SK-N-SH (cell line): ENCODE measurements around the gene STT3B.

Experiments used
- CHD2 ChIP-seq: fragments of 150-350 bp; IDR thresholded peaks from 2 replicates; pipeline ENCODE4 v1.6.1; 2018; ENCODE audit warnings: low read length; ENCODE audit not compliant: partially characterized antibody
- EP300 ChIP-seq, 2 experiments: IDR thresholded peaks; 2 replicates each; pipeline versions ENCODE4 v1.4.0 to v1.6.1; 2012; ENCODE audit warnings: borderline replicate concordance in 1 of 2, low read depth in 1 of 2, low read length in 1 of 2
- EZH2phosphoT487 ChIP-seq: fragments of 200-600 bp; sonication (generic); IDR thresholded peaks from 2 replicates; pipeline ENCODE4 v1.6.1; 2017; ENCODE audit warnings: low read depth, mixed run types, mild to moderate bottlenecking, antibody characterized with exemption, moderate library complexity, borderline replicate concordance
- FOSL2 ChIP-seq: IDR thresholded peaks from 2 replicates; pipeline ENCODE4 v1.4.0; 2012; ENCODE audit warnings: low read depth, mild to moderate bottlenecking, moderate library complexity, borderline replicate concordance
- JUND ChIP-seq: IDR thresholded peaks from 2 replicates; pipeline ENCODE4 v1.4.0; 2012
- POLR2AphosphoS5 ChIP-seq: IDR thresholded peaks from 2 replicates; pipeline ENCODE4 v1.6.1; 2012; ENCODE audit warnings: low read depth, low read length
- RCOR1 ChIP-seq: fragments of 150-350 bp; IDR thresholded peaks from 2 replicates; pipeline ENCODE4 v1.6.1; 2017; ENCODE audit warnings: antibody characterized with exemption, low read length
- TAF1 ChIP-seq: IDR thresholded peaks from 2 replicates; pipeline ENCODE4 v1.6.1; 2012; ENCODE audit warnings: low read depth, mild to moderate bottlenecking, low read length, moderate library complexity, borderline replicate concordance
- TEAD4 ChIP-seq: IDR thresholded peaks from 2 replicates; pipeline ENCODE4 v1.4.0; 2012; ENCODE audit warnings: mild to moderate bottlenecking, borderline replicate concordance; ENCODE audit not compliant: insufficient read depth
- TF ChIP-seq, protein P1 (sequence below): fragments of 200-600 bp; sonication (generic); IDR thresholded peaks from 2 replicates; pipeline ENCODE4 v1.6.1; 2017; ENCODE audit warnings: antibody characterized with exemption, mild to moderate bottlenecking, moderate library complexity
- TF ChIP-seq, protein P2 (sequence below): IDR thresholded peaks from 2 replicates; pipeline ENCODE4 v1.6.1; 2012; ENCODE audit warnings: mild to moderate bottlenecking, low read depth, low read length, moderate library complexity

DNA sequence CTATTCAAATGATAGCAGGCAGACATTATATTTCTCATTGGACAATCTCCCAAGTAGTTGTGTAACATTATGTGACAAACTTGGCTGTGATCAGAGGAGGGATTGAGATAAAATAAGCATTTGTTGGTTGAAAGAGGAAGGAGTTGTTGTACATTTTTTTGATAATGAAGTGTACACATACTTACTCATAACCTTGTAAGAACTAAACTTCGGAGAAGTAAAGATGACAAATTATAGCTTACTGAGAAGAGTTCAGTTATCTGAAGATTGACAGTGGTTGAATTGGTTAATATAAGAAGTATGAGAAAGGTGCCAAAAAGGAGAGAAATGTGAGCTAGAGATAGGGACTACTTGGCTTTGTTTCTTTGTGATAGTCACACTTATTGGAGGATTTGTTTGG lies 32.6 kb downstream of the STT3B start:
- TF ChIP-seq TEAD4 (no peak), FOSL2 (no peak), EZH2phosphoT487 (no peak), EP300 (IDR thresholded peaks at IDR 0.05; ENCODE audit: borderline replicate concordance in 1 of 2, low read depth in 1 of 2, low read length in 1 of 2) (no peak), JUND (no peak), CHD2 (no peak), POLR2AphosphoS5 (no peak), RCOR1 (no peak), TAF1 (no peak)
- TF ChIP-seq, protein P1, sequence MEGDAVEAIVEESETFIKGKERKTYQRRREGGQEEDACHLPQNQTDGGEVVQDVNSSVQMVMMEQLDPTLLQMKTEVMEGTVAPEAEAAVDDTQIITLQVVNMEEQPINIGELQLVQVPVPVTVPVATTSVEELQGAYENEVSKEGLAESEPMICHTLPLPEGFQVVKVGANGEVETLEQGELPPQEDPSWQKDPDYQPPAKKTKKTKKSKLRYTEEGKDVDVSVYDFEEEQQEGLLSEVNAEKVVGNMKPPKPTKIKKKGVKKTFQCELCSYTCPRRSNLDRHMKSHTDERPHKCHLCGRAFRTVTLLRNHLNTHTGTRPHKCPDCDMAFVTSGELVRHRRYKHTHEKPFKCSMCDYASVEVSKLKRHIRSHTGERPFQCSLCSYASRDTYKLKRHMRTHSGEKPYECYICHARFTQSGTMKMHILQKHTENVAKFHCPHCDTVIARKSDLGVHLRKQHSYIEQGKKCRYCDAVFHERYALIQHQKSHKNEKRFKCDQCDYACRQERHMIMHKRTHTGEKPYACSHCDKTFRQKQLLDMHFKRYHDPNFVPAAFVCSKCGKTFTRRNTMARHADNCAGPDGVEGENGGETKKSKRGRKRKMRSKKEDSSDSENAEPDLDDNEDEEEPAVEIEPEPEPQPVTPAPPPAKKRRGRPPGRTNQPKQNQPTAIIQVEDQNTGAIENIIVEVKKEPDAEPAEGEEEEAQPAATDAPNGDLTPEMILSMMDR = no peak
- TF ChIP-seq, protein P2, sequence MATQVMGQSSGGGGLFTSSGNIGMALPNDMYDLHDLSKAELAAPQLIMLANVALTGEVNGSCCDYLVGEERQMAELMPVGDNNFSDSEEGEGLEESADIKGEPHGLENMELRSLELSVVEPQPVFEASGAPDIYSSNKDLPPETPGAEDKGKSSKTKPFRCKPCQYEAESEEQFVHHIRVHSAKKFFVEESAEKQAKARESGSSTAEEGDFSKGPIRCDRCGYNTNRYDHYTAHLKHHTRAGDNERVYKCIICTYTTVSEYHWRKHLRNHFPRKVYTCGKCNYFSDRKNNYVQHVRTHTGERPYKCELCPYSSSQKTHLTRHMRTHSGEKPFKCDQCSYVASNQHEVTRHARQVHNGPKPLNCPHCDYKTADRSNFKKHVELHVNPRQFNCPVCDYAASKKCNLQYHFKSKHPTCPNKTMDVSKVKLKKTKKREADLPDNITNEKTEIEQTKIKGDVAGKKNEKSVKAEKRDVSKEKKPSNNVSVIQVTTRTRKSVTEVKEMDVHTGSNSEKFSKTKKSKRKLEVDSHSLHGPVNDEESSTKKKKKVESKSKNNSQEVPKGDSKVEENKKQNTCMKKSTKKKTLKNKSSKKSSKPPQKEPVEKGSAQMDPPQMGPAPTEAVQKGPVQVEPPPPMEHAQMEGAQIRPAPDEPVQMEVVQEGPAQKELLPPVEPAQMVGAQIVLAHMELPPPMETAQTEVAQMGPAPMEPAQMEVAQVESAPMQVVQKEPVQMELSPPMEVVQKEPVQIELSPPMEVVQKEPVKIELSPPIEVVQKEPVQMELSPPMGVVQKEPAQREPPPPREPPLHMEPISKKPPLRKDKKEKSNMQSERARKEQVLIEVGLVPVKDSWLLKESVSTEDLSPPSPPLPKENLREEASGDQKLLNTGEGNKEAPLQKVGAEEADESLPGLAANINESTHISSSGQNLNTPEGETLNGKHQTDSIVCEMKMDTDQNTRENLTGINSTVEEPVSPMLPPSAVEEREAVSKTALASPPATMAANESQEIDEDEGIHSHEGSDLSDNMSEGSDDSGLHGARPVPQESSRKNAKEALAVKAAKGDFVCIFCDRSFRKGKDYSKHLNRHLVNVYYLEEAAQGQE = no peak
